Gastrocnemius medialis (tissue), 4 donors: Measurements from ENCODE around the gene PARD6G.

Source experiments
- CTCF ChIP-seq, 5 experiments: fragments of 450-650 bp in 3 of 5; fragments of 200-600 bp in 2 of 5; sonication (generic) in 2 of 5; IDR thresholded peaks in 4 of 5; conservative IDR thresholded peaks in 1 of 5; 1 replicate in 4 of 5; 2 replicates in 1 of 5; pipeline ENCODE4 v1.5.1; 2016 to 2019; ENCODE audit warnings: antibody characterized with exemption in 5 of 5, mild to moderate bottlenecking in 3 of 5, moderate library complexity in 3 of 5
- POLR2A ChIP-seq, 2 donors: fragments of 450-650 bp; IDR thresholded peaks; one replicate each; pipeline ENCODE4 v1.6.1; 2017; ENCODE audit warnings: antibody characterized with exemption in 2 of 2, mild to moderate bottlenecking in 2 of 2, moderate library complexity in 2 of 2

DNA sequence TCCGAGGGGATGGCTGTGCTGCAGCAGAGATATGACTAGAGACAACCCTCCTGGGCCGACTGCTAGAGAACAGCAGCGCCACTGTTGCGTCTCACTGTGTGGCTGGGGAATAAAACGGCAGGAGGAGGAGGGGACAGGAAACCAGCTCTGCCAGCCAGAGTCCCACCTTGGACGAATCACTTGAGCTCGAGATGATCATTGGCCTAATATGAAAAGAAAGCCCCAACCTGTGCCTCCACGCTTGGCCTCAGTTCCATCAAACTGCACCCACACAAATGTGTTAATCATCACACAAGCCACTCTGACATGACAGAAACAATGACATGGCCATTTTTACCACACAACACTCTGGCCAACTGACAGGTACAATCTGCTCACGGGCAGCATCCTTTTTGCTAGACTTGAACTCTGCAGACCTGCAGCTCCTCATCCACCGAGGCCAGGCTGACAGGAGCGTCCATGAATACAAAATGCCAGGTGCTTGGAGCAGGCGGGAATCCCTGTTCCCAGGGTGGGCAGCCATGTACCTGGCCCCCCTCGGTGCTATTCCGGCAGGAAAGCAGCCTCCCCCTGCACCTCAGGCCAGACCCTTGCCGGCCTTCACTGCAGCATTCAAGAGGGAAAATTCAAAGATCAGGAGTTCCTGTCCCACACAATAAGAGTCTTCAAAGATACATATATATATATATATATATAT is 52.3 kb downstream of the PARD6G start:
- TF ChIP-seq CTCF (IDR thresholded peaks at IDR 0.05 in 4 of 5, conservative IDR thresholded peaks at IDR 0.05 in 1 of 5) (no peak), POLR2A (IDR thresholded peaks at IDR 0.05) (no peak)
